NCI-H69 (cell line): ENCODE data around the gene ADAMTSL1.

Experiments used
- DNase-seq: peaks from one replicate; lab custom pipeline; 2025; lab: John Stamatoyannopoulos, UW

Gene ADAMTSL1

GRCh38 chr9:18906656-18907395 is 432.9 kb downstream of the ADAMTSL1 start:
- DNase-seq, result peak; percentile 60

DNA sequence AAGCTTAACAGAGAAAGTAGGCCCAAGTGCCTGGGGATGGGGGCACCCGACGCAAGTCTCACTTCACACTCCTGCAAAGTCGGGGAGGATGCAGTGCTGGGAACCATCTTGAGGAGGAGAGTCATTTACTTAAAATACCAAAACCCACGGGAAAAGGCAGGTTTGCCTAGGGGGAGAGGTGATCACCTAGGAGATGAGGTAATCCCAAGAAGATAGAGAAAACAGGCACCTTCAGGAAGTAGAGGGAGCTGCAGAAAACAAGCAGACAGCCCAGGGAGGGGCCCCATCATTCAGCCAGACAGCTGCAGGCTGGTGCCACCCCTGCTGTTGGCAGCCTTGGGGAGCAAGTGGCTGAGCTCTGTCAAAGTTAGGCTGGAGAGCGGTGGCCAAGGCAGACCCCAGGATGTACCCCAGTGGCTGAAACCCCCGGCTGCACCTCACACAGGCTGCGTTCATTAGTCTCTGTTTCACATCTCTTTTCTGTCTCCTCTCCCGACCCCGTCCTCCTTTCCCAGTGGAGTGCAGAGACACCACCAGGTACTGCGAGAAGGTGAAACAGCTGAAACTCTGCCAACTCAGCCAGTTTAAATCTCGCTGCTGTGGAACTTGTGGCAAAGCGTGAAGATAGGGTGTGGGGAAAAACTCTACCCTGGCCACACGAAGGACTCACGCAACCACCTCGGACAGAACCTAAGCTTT is 434.1 kb downstream of the ADAMTSL1 start:
- peak; percentile 55 for DNase-seq

GRCh38 chr9:18909140-18910018 is 435.4 kb downstream of the ADAMTSL1 start:
- DNase-seq, result peak; percentile 54

DNA sequence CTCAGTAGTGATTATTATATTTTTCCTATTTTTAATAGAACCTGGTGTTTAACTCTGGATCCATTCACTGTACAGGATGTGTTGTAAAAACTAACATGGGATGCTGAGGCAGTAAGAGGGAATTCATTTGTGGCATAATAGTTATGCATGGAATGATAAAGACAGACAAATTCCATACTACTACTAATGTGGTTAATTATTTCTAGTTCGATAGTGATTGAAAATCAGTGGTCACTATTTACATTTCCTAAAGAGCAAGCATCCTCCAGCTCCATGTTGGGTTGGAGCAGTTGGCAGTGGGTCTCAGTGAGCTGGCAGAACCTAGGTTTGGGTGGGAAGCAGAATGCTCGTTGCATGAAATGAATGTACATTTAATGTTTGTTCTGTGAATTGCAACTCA is 436.5 kb downstream of the ADAMTSL1 start:
- DNase-seq, result no peak

DNA sequence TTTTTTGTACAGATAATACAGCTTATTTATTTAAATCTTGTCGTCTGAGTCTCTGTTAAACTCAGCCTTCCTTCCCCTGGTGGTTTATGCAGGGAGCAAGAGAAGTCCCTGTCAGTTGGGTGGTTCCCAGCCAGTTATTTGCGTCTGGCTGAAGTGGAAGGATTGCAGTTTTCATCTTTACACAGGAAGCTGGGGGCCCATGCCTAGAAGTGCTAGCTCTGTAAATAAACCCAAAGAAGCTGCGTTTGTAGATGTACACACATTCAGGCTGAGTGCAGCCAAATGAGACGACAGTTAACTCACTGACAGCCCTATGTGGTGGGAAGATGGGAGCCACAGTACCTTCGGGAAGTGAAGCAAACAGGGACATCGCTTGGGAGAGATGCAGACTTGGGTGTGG is 437.0 kb downstream of the ADAMTSL1 start:
- peak; percentile 82 for DNase-seq

DNA sequence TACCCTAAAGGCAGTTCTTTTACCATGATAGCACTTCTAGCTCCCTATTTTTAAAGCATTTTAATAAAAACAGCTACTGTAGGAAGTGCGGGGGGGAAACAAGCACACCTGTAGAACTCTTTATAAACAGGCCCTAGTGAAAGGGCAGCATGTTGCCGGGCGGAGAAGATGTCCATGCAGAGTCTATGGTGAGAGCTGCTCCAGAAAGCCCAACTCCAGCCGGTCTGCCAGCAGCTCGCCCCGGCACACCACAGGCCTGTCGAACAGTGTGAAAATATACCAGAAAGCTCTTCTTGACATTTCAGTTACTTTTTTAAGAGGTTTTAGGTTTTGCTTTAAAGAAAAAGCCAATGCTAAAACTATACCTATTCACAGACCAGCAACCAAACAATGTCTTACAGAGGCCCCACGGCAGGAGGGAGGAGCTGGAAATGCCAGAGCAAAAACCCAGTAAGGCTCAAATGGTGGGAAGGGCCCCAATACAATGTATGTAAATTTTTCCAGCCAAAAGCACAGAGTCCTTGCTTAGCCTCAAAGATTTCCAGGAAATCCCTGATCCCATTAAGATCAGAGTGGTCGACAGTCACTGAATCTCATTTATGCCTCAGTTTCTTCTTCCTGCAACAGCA is 437.9 kb downstream of the ADAMTSL1 start:
- no peak for DNase-seq

- DNase-seq, result no peak
These were observed 446.5 kb downstream of the ADAMTSL1 start for GRCh38 chr9:18920141-18921084.

DNA sequence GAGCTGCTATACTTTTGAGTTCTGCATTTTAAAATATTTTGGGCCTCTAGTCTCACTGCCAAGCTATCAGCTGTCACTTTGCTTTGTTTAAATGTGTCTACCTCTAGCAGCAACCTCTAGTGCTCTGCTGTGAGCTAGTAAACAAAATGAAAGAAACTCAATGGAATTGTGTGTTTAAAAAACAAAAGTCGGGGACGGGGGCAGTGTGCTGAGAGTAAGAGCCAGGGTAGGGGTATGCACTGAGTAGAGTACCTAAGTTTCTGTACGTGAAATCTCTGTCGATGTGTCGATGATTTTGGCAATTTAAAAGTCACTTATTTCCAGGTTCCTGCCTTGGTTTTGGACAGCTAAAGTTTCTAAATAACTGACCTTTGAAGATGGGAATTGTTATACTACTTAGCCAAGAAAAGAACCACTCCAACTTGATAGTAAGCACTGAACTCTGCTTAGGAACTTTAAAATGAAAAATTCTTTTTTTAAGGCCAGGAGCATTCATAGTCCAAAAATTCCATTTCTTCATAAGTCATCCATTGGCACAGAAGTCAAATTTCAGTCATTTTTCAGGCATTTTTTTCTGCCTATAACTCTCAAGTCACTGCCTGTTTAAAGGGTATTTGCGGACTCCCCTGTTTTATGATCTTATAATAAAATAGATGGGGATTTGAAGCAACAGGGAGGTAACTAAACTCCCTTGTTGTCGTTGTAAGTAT is 447.6 kb downstream of the ADAMTSL1 start:
- no peak for DNase-seq

GRCh38 chr9:18922161-18922885 is 448.4 kb downstream of the ADAMTSL1 start:
- peak; percentile 36 for DNase-seq

DNA sequence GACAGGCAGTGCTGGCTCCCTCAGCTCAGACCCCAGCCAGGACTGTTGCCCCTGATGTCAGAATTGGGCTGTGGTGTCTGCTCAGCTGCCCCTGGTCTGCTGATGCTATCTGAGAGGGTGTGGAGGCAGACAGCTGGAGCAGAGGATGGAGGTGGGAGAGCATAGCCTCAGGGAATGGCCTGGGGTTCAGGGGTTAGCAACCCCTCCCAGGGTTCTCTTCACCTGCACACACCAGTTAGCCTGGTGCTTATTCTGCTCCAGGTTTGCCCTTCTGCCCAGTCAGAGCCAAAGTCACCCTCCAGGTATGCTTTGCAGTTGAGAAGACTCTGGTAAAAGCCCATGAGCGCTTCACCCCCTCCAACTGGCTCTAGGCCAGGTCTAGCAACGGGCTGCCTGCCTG is 449.2 kb downstream of the ADAMTSL1 start:
- peak; percentile 65 for DNase-seq

DNA sequence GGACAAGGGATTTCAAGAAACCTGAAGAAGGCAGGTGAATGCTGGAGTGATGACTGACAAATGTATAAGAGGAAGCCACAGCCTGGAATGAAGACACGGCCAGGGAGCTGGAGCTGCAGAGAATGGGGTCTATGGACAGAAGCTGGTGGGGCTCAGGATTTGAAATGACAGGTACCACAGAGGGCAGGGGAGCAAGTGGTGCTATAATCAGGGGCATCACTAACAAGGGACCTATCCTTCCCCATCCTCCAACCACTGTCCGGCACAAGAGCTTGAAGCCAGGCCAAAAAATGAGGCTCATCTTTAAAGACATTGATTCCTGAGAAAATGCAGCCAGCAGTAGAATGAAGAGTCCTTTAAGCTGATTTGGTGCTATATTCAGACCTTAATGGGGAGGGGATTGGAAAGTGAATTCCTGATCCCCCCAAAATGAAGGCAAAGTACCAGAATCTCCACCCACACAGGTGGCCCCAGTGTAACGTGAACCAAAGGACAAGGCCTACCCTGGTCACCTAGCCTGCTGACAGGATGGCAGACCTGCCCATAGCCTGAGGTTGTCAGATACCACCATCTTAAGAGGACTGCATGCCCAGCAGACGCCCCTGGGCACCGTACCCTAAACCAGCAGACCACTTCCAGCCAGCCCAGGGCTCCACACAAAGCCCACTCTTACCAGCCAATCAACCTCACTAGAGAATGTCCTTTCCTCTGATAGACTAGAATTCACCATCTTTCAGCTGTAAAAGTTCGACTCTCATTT is 449.9 kb downstream of the ADAMTSL1 start:
- no peak for DNase-seq

DNA sequence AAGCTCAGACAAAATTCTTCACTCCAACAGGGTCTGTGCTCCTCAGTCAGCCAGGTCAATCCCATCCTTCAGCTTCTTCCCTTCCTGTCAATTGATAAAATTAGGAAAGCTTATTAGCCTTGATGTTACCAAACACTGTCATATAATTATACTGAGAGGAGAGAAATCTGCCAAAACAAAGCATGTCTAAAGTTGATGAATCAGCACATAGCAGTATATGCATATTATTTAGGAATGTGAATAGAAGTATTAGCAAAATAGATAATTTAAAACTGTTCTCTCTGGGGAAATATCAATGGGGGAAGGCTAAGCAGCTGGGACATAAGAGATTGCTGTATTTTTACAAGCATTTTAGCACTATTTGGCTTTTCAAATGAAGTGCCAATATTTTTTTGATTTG is 451.9 kb downstream of the ADAMTSL1 start:
- no peak for DNase-seq

GRCh38 chr9:18926513-18926912 is 452.6 kb downstream of the ADAMTSL1 start:
- no peak for DNase-seq

GRCh38 chr9:18928711-18929110 is 454.8 kb downstream of the ADAMTSL1 start:
- no peak for DNase-seq

DNA sequence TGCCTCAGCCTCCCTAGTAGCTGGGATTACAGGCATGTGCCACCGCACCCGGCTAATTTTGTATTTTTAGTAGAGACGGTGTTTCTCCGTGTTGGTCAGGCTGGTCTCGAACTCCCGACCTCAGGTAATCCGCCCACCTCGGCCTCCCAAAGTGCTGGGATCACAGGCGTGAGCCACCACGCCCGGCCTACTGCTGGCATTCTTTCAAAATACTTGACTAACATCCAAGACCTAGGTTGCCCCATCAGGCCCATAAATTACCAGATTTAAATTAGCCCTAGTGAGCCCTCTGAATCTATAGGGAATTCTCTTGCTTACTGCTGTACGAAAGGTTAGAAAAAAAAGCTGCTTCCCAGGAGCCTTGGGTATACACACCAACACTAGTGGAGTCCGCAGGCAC is 456.7 kb downstream of the ADAMTSL1 start:
- peak; percentile 18 for DNase-seq

DNA sequence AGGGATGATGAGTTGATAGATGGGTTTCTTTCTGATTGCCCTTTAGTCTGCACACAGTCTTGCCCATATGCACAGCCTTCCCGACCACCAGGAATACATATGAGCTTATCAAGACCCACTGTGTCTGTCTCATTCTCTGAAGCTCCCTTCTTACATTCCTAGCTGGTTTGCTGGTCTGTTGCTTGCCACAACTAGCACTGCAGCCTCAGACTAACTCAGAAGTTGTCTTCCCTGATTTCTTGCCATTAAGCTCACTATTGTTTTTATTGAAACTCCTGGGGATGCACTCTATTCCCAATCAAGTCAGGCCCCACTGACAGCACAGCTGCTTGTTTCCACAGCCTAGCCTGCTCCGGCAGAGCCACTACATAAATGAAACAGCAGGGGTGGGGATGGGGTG is 461.6 kb downstream of the ADAMTSL1 start:
- DNase-seq, result no peak

DNA sequence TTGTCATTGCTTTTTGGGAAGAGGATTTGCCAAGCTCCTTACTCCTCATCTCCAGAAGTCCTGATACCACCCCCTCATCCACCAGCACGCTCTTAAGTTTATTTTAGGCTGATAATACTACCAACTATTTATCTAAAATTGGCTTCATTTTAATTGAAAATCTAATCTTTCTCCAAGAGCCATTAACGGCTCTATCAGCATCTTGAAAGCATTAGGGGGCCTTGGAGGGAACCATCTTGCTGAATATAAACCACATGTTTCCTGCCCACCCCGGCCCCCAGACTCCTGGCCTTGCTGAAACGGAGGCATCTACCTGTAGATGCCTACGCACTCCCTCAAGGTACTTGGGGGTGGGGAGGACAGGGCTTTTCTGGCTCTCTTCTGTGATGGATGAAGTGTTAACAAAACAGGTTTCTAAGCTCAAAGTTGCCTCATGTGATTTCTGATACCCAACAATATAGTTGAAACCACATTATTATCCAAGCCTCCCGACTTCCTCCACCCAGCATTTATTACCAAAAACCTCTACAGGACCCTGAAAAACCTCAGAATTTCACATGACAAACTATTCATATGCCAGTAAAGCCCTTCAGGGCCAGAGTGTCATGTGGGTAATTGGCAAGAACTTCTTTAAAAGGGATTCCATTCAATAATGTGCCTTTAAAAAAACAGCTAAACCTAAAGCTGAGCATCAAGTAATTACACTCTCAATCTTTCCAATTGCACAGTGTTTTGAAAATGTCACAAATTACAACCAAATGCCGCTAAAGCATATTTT is 462.3 kb downstream of the ADAMTSL1 start:
- DNase-seq, result no peak

- no peak for DNase-seq
These were observed 466.0 kb downstream of the ADAMTSL1 start for GRCh38 chr9:18939943-18940342.
